T47D (cell line): ENCODE results near the gene SACS.
"Not testable (repeated sequence)": the region's sequence is repeated elsewhere in the genome, so short reads cannot be mapped to it uniquely, and the experiment has no call there.

ENCODE experiments used
- DNase-seq, 2 experiments: peaks; one replicate each; pipeline versions ENCODE4 v3.0.0 to v3.0.0-alpha.2; 2011 to 2012; ENCODE audit warnings: low read depth in 1 of 2, low spot score in 1 of 2
- JUND ChIP-seq: IDR thresholded peaks from 2 replicates; pipeline ENCODE4 v1.6.1; 2012; ENCODE audit warnings: low read depth
- in situ Hi-C: cut with HindIII; loops from 2 replicates; pipeline ENCODE4 v1.10.0; 2016; ENCODE audit warnings: low sequenced_read_pairs, low pct_unique_long_range_greater_than_20kb

Gene SACS

GRCh38 chr13:23418776-23419683, 14.5 kb downstream of the SACS start:
- in situ Hi-C loops = no loop called here
- no peak for DNase-seq
- TF ChIP-seq JUND = no peak

GRCh38 chr13:23414682-23415081, 18.8 kb downstream of the SACS start:
- TF ChIP-seq JUND = no peak
- in situ Hi-C loops = no loop called here

GRCh38 chr13:23411706-23412105, 21.8 kb downstream of the SACS start:
- TF ChIP-seq JUND = no peak
- no peak for DNase-seq
- in situ Hi-C loops = no loop called here

More at GRCh38 chr13:23414682-23415081, 18.8 kb downstream of the SACS start:
- DNase-seq = no peak

DNA sequence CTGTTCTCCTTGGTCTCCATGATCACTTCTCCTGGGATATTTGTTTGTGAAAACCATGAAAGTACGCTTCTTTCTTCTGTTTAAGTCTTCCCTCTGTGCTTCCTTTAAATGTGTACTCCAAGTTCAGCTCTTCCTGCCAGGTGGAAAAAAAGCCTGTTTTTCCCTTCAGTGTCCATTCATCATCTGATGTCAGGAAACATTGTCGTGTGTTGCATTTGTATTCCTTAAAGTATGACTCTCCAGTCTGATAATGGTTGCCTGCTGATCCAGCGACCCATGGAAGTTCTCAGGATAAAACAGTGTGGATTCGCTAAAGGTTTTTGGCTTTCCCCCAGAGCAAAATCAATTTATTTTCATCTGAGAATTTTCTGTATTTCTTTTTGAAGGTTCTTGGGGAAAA, 22.3 kb downstream of the SACS start:
- DNase-seq = no peak
- no peak for TF ChIP-seq JUND
- in situ Hi-C loops = no loop called here

GRCh38 chr13:23408026-23408425, 25.5 kb downstream of the SACS start:
- in situ Hi-C loops = no loop called here
- no peak for DNase-seq
- no peak for TF ChIP-seq JUND

DNA sequence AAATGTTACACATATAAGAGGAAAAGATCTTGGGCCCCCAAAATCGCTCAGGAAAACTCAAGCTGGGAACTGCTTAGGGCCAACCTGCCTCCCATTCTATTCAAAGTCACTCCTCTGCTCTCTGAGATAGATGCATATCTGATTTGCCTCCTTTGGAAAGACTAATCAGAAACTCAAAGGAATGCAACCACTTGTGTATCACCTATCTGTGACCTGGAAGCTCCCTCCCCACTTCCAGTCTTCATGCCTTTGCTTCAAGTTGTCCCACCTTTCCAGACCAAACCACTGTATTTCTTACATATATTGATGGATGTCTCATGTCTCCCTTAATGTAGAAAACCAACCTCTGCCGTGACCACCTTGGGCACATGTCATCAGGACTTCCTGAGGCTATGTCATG, 32.3 kb downstream of the SACS start:
- in situ Hi-C loops = not testable (repeated sequence)

DNA sequence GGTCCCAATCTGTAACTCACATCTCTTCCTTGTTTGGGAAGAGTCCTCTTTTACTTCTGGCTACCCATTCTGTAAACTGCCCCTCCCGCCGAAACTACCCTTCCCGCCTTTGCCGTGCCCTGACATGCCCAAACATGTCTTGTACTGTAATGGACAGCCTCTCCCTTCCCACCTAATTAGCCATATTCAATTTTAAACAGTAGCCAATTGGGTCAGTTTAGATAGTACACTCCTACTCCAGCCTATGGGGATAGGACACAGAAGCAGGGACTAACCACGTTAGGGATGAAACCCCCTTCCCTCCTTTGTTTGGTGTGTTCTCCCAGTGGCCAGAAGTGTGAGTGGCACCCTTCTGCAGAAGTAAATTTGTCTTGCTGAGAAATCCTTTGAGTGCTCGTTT, 34.2 kb downstream of the SACS start:
- DNase-seq = peak in 1 of 2 experiments; percentile 34
- TF ChIP-seq JUND = no peak
- in situ Hi-C loops = no loop called here

More for the DNA sequence above, 32.3 kb downstream of the SACS start:
- DNase-seq = not testable (repeated sequence)

DNA sequence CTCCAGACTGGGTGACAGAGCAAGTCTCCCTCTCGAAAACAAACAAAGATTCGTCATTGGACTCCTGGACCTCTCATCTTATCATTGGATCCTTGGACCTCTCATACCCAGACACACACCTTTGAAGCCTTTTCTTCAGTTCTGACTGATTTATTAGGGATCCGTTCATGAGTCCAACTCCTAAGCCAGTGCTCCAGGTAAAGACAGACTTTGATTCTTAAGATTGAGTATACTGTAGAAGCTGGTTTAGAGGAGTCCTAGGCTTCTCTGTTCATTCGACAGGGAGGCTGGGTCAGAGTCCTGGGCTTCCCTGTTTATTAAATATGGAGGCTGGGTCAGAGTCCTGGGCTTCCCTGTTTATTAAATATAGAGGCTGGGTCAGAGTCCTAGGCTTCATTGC, 38.7 kb downstream of the SACS start:
- in situ Hi-C loops = no loop called here
- no peak for TF ChIP-seq JUND
- DNase-seq = no peak

DNA sequence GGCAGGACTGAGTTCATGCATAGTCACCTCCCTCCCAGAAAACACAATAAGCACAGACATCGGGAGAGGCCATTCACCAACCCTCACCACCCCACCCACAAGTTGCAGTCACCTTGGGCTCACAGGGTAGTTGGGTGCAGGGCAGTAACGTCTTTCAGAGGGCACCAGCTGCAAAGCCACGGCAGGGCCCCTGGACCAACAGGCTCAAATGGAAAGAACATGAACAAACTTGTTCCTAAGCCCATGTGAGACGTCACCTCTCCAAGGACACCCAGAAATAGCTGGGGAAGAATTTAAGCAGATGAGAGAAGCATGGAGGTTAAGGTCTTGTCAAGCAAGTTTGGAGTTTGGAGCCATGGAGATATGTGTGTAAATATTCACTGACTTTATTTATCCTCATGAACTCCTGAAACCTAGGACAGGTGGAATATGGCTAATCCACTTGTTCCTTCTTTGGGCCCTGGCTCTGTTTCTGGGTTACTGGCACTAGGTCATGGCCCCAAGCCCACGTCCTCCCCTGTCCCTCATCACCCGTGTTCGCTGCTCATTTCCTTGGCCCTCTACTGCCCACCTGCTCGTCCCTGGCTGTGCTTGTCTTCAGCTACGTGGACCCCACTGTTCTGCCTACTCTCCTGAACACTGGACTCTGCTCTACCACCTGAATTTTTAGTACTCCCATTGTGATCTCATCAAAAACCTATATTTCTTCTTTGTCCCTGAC, 40.4 kb downstream of the SACS start:
- no peak for DNase-seq
- TF ChIP-seq JUND = no peak
- in situ Hi-C loops = no loop called here

DNA sequence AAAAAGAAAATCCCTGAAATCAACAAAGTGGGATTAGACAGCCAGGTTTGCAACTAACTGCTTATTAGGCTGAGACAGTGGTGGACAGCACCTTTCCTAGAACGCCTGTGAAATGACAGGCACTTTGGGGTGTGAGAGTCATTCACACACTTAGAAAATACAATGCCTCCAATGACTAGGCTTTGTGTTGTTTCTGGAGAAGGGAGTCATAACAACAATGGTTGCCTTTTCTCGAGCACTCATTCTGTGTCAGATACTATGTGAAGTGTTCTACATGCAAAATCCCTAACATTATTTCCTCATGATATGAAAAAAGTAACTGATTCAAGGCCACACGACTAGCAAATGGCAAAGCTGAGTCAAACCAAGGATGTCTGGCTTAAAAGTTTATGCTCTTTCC, 41.2 kb downstream of the SACS start:
- in situ Hi-C loops = no loop called here
- no peak for DNase-seq
- no peak for TF ChIP-seq JUND

GRCh38 chr13:23391752-23392151, 41.8 kb downstream of the SACS start:
- no peak for TF ChIP-seq JUND
- in situ Hi-C loops = no loop called here
- no peak for DNase-seq

GRCh38 chr13:23386533-23386932, 47.0 kb downstream of the SACS start:
- no peak for DNase-seq
- no peak for TF ChIP-seq JUND
- in situ Hi-C loops = no loop called here

DNA sequence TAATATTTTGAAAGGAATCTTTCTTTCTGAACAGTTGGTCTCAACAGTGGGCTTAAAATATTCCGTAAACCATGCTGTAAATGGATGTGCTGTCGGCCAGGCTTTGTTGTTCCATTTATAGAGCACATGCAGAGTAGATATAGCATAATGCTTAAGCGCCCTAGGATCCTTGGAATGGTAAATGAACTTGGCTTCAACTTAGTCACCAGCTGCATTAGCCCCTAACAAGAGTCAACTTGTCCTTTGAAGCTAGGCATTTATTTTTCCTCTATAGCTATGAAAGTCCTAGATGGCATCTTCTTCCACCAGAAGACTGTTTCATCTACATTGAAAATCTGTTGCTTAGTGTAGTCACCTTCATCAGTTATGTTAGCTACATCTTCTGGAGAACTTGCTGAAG, 47.6 kb downstream of the SACS start:
- in situ Hi-C loops = no loop called here
- TF ChIP-seq JUND = no peak
- DNase-seq = no peak
